IMR-90 (cell line): Measurements from ENCODE around the gene CERK. TPM values are rescaled to one million over a fixed set of nuclear protein-coding genes. Genes with fewer than 3 reads are reported as not detected.
"Not testable (repeated sequence)": the region's sequence is repeated elsewhere in the genome, so short reads cannot be mapped to it uniquely, and the experiment has no call there.

Experiments used
- ATAC-seq: fragments of 200-7000 bp; cut with Tn5 transposase; 2 replicates; pipeline ENCODE4 v1.9.1; 2020; ENCODE audit warnings: low read depth, mild to moderate bottlenecking, moderate library complexity
- BruUV-seq: library from RNA; stranded (reverse); fragments of 400-500 nt; replicated peaks from 2 replicates; lab custom pipeline; 2021; lab: Mats Ljungman, UMichigan
- CTCF ChIA-PET: fragments of 300-600 bp; formaldehyde crosslinking; extraction: SDS; loops from one replicate; lab custom pipeline; 2021; ENCODE audit warnings: antibody characterized with exemption; lab: Yijun Ruan, JAX
- POLR2A ChIA-PET: fragments of 300-600 bp; sonication (Branson Sonifier 250); formaldehyde crosslinking; loops from one replicate; lab custom pipeline; 2022; ENCODE audit warnings: antibody characterized with exemption; ENCODE audit not compliant: unreplicated experiment; lab: Charles Lee
- DNase-seq: peaks from one replicate; pipeline ENCODE4 v3.0.0; 2013
- H2AFZ ChIP-seq: replicated peaks from 2 replicates; pipeline ENCODE3; 2013; ENCODE audit warnings: low read length, mild to moderate bottlenecking; ENCODE audit not compliant: poor library complexity
- H2AK5ac ChIP-seq: 2 replicates; pipeline ENCODE4 v1.6.1; 2013; ENCODE audit warnings: low read depth, low read length, inconsistent platforms
- H2AK9ac ChIP-seq: replicated peaks from 2 replicates; pipeline ENCODE3; 2013; ENCODE audit warnings: mild to moderate bottlenecking, low read depth, low read length, moderate library complexity; ENCODE audit not compliant: poor library complexity
- H2BK120ac ChIP-seq: 2 replicates; pipeline ENCODE4 v1.6.1; 2013; ENCODE audit warnings: low read depth, low read length, inconsistent platforms
- H2BK15ac ChIP-seq: 3 replicates; pipeline ENCODE4 v1.6.1; 2013; ENCODE audit warnings: low read depth, low read length, inconsistent platforms
- H2BK20ac ChIP-seq: 2 replicates; pipeline ENCODE4 v1.6.1; 2013; ENCODE audit warnings: low read depth, mild to moderate bottlenecking, inconsistent platforms, low read length, moderate library complexity
- H2BK5ac ChIP-seq: 2 replicates; pipeline ENCODE4 v1.6.1; 2013; ENCODE audit warnings: mild to moderate bottlenecking, low read depth, low read length, inconsistent platforms; ENCODE audit not compliant: poor library complexity, severe bottlenecking
- H3K14ac ChIP-seq: replicated peaks from 2 replicates; pipeline ENCODE4 v1.6.1; 2013; ENCODE audit warnings: low read depth, low read length, inconsistent platforms
- H3K18ac ChIP-seq: 2 replicates; pipeline ENCODE4 v1.6.1; 2013; ENCODE audit warnings: low read depth, low read length, control low read depth
- H3K23ac ChIP-seq: 2 replicates; pipeline ENCODE4 v1.6.1; 2013; ENCODE audit warnings: low read depth, low read length, inconsistent platforms
- H3K27ac ChIP-seq: 2 replicates; pipeline ENCODE4 v1.5.1; 2013; ENCODE audit warnings: mild to moderate bottlenecking, control low read depth, low read length; ENCODE audit not compliant: insufficient read depth
- H3K27me3 ChIP-seq: 2 replicates; pipeline ENCODE4 v1.6.1; 2013; ENCODE audit warnings: low read length; ENCODE audit not compliant: control insufficient read depth, insufficient read depth
- H3K36me3 ChIP-seq: 2 replicates; pipeline ENCODE4 v1.6.1; 2013; ENCODE audit warnings: low read length, mixed read lengths; ENCODE audit not compliant: control insufficient read depth, insufficient read depth
- H3K4ac ChIP-seq: 2 replicates; pipeline ENCODE4 v1.6.1; 2013; ENCODE audit warnings: low read depth, low read length, inconsistent platforms
- H3K4me1 ChIP-seq: 2 replicates; pipeline ENCODE4 v1.6.1; 2013; ENCODE audit warnings: low read length, mixed read lengths; ENCODE audit not compliant: control insufficient read depth, insufficient read depth
- H3K4me2 ChIP-seq: 2 replicates; pipeline ENCODE4 v1.6.1; 2013; ENCODE audit warnings: low read depth, mild to moderate bottlenecking, control low read depth, low read length, moderate library complexity
- H3K4me3 ChIP-seq: 2 replicates; pipeline ENCODE4 v1.5.1; 2013; ENCODE audit warnings: low read depth, mild to moderate bottlenecking, control low read depth, low read length, moderate library complexity; ENCODE audit not compliant: insufficient read depth
- H3K56ac ChIP-seq: 2 replicates; pipeline ENCODE4 v1.6.1; 2013; ENCODE audit warnings: low read length, inconsistent platforms; ENCODE audit not compliant: insufficient read depth; ENCODE audit errors: extremely low read depth
- H3K79me1 ChIP-seq, 2 experiments: 2 replicates each; pipeline ENCODE4 v1.6.1; 2013; ENCODE audit warnings: low read length in 2 of 2, inconsistent platforms in 1 of 2, low read depth in 1 of 2
- H3K9ac ChIP-seq: 2 replicates; pipeline ENCODE4 v1.6.1; 2013; ENCODE audit warnings: low read depth, low read length, control low read depth
- H3K9me1 ChIP-seq: 2 replicates; pipeline ENCODE4 v1.6.1; 2013; ENCODE audit warnings: low read length, inconsistent platforms; ENCODE audit not compliant: insufficient read depth
- H3K9me3 ChIP-seq: 2 replicates; pipeline ENCODE4 v1.6.1; 2013; ENCODE audit warnings: low read length; ENCODE audit not compliant: control insufficient read depth, insufficient read depth
- H4K20me1 ChIP-seq: 2 replicates; pipeline ENCODE4 v1.6.1; 2013; ENCODE audit warnings: low read length, inconsistent platforms; ENCODE audit not compliant: insufficient read depth
- H4K5ac ChIP-seq: 2 replicates; pipeline ENCODE4 v1.6.1; 2013; ENCODE audit warnings: mild to moderate bottlenecking, low read depth, low read length, control low read depth
- H4K8ac ChIP-seq, 2 experiments: 2 replicates each; pipeline ENCODE4 v1.6.1; 2013; ENCODE audit warnings: low read depth in 2 of 2, low read length in 2 of 2, control low read depth in 1 of 2, inconsistent platforms in 1 of 2
- H4K91ac ChIP-seq: 2 replicates; pipeline ENCODE4 v1.6.1; 2013; ENCODE audit warnings: low read depth, low read length, inconsistent platforms; ENCODE audit not compliant: insufficient read depth
- WGBS, 2 experiments: methylation state at CpG; one replicate each; pipeline versions ENCODE4 v1.1.5 to v1.1.7; 2013; ENCODE audit warnings: missing lambda C conversion rate in 2 of 2; ENCODE audit not compliant: insufficient read length in 1 of 2; ENCODE audit errors: extremely low coverage in 2 of 2; 5-methylcytosine and 5-hydroxymethylcytosine counted together
- dilution Hi-C: fragments of 300-500 bp; cut with HindIII; formaldehyde crosslinking; loops from one replicate; pipeline ENCODE4 v1.14.3; 2018; ENCODE audit warnings: low sequenced_read_pairs; ENCODE audit not compliant: unreplicated experiment
- in situ Hi-C: fragments of 300-500 bp; cut with MboI; formaldehyde crosslinking; loops from 3 replicates; pipeline ENCODE4 v1.14.3; 2019; ENCODE audit warnings: low sequenced_read_pairs, inconsistent platforms, mixed read lengths
- intact Hi-C: fragments of 100-400 bp; cut with micrococcal nuclease; formaldehyde crosslinking; loops from 2 replicates; pipeline ENCODE4 v1.10.0; 2022
- polyA plus RNA-seq, 3 experiments: library from polyadenylated mRNA; depleted of rRNA; stranded (reverse); fragments of >200 nt; gene quantifications; 2 replicates each; pipeline ENCODE4 v1.2.3, GENCODE V29; 2012; ENCODE audit warnings: low replicate concordance in 1 of 3
- total RNA-seq: library from RNA; depleted of rRNA; stranded (reverse); fragments of >200 nt; gene quantifications from 2 replicates; pipeline ENCODE4 v1.2.3, GENCODE V29; 2012

CERK gene
- total and polyA plus RNA-seq, 2 of the 4 experiments (the other 2 are of a cell fraction), result 25.3 to 38.7 TPM

- H3K79me1 ChIP-seq, H3K4me2 ChIP-seq, H3K4ac ChIP-seq, CTCF ChIA-PET, H3K4me3 ChIP-seq, H3K9me3 ChIP-seq, H4K8ac ChIP-seq, H2AFZ ChIP-seq, DNase-seq, H4K5ac ChIP-seq, H3K27ac ChIP-seq, H2AK9ac ChIP-seq, H4K91ac ChIP-seq, H3K23ac ChIP-seq, H3K27me3 ChIP-seq, H2BK5ac ChIP-seq, H2BK120ac ChIP-seq, H2AK5ac ChIP-seq, POLR2A ChIA-PET, dilution Hi-C loops, H3K56ac ChIP-seq, H2BK15ac ChIP-seq, H3K14ac ChIP-seq, H3K9me1 ChIP-seq, H3K36me3 ChIP-seq, H3K18ac ChIP-seq, BruUV-seq, H3K9ac ChIP-seq, in situ Hi-C loops, intact Hi-C loops, ATAC-seq, H2BK20ac ChIP-seq: not testable (repeated sequence)
- WGBS, 2 experiments, result 74 to 100% methylated on average over 1 to 2 of the region's 2 CpGs
- Histone ChIP-seq H3K4me1 (peaks cover 24% of the 10 kb centered on the region), H4K20me1 (peaks cover 13% of the 10 kb centered on the region)
Measured at GRCh38 chr22:46648225-46648820, 89.7 kb downstream of the CERK start.
